Measurements from ENCODE around the gene UXS1.
"Not testable (repeated sequence)": the region's sequence is repeated elsewhere in the genome, so short reads cannot be mapped to it uniquely, and the experiment has no call there.

GRCh38 chr2:106235392-106235791 lies 41.3 kb upstream of the UXS1 start:
- not testable (repeated sequence) for TF ChIP-seq EZH2phosphoT487 (IDR thresholded peaks at IDR 0.05; ENCODE audit: low read depth); CTCF (IDR thresholded peaks at IDR 0.05; ENCODE audit: low read depth, low read length)
